Liver (tissue), 9 donors: ENCODE results near the gene DIPK1B. TPM values are rescaled to one million over a fixed set of nuclear protein-coding genes. Genes with fewer than 3 reads are reported as not detected.

Experiments
- DNase-seq: peaks from one replicate; pipeline ENCODE4 v3.0.0-alpha.2; 2017; ENCODE audit warnings: low spot score
- H3K27ac ChIP-seq, 2 donors: one replicate each; pipeline ENCODE4 v1.7.0; 2013; ENCODE audit warnings: inconsistent platforms in 2 of 2, low read length in 2 of 2, control low read depth in 1 of 2, low read depth in 1 of 2, mild to moderate bottlenecking in 1 of 2
- H3K27me3 ChIP-seq, 4 donors: one replicate each; pipeline versions ENCODE4 v1.6.1 to v1.7.0; 2013; ENCODE audit warnings: low read length in 3 of 4, inconsistent platforms in 1 of 4, mild to moderate bottlenecking in 1 of 4, moderate library complexity in 1 of 4; ENCODE audit not compliant: control insufficient read depth in 4 of 4, insufficient read depth in 4 of 4
- H3K36me3 ChIP-seq, 4 donors: one replicate each; pipeline versions ENCODE4 v1.6.1 to v1.7.0; 2013; ENCODE audit warnings: low read length in 3 of 4, mild to moderate bottlenecking in 3 of 4, low read depth in 1 of 4, moderate library complexity in 1 of 4; ENCODE audit not compliant: control insufficient read depth in 4 of 4, insufficient read depth in 3 of 4
- H3K4me1 ChIP-seq, 4 donors: one replicate each; pipeline versions ENCODE4 v1.6.1 to v1.7.0; 2013; ENCODE audit warnings: low read length in 3 of 4, mild to moderate bottlenecking in 3 of 4, moderate library complexity in 1 of 4; ENCODE audit not compliant: control insufficient read depth in 4 of 4, insufficient read depth in 4 of 4
- H3K4me3 ChIP-seq, 3 donors: one replicate each; pipeline versions ENCODE4 v1.6.1 to v1.7.0; 2013; ENCODE audit warnings: low read length in 3 of 3, control low read depth in 1 of 3, low read depth in 1 of 3, mild to moderate bottlenecking in 1 of 3
- H3K9ac ChIP-seq, 2 donors: one replicate each; pipeline ENCODE4 v1.7.0; 2013; ENCODE audit warnings: low read length in 2 of 2, mild to moderate bottlenecking in 2 of 2, moderate library complexity in 2 of 2, control low read depth in 1 of 2, low read depth in 1 of 2
- H3K9me3 ChIP-seq, 4 donors: one replicate each; pipeline versions ENCODE4 v1.6.1 to v1.7.0; 2013; ENCODE audit warnings: low read length in 3 of 4; ENCODE audit not compliant: control insufficient read depth in 4 of 4
- EGR1 ChIP-seq, 2 donors: IDR thresholded peaks; 2 replicates each; pipeline ENCODE4 v1.6.1; 2016 to 2018; ENCODE audit warnings: antibody characterized with exemption in 2 of 2, low read depth in 2 of 2
- FOXA1 ChIP-seq: IDR thresholded peaks from 2 replicates; pipeline ENCODE4 v1.6.1; 2016; ENCODE audit warnings: antibody characterized with exemption
- FOXA2 ChIP-seq: IDR thresholded peaks from 2 replicates; pipeline ENCODE4 v1.6.1; 2016; ENCODE audit warnings: antibody characterized with exemption
- GABPA ChIP-seq, 2 donors: IDR thresholded peaks in 1 of 2; conservative IDR thresholded peaks in 1 of 2; 2 replicates each; pipeline ENCODE4 v1.6.1; 2016; ENCODE audit warnings: antibody characterized with exemption in 2 of 2, mild to moderate bottlenecking in 1 of 2, moderate library complexity in 1 of 2
- HNF4A ChIP-seq, 2 donors: conservative IDR thresholded peaks; 2 replicates each; pipeline ENCODE4 v1.6.1; 2016; ENCODE audit warnings: antibody characterized with exemption in 2 of 2, mild to moderate bottlenecking in 2 of 2
- HNF4G ChIP-seq: IDR thresholded peaks from 2 replicates; pipeline ENCODE4 v1.6.1; 2016; ENCODE audit warnings: antibody characterized with exemption
- JUND ChIP-seq, 2 donors: IDR thresholded peaks; 2 replicates each; pipeline ENCODE4 v1.6.1; 2016; ENCODE audit warnings: antibody characterized with exemption in 2 of 2
- NR2F2 ChIP-seq: IDR thresholded peaks from 2 replicates; pipeline ENCODE4 v1.6.1; 2016; ENCODE audit warnings: antibody characterized with exemption
- RAD21 ChIP-seq, 2 donors: IDR thresholded peaks; 2 replicates each; pipeline ENCODE4 v1.6.1; 2016; ENCODE audit warnings: antibody characterized with exemption in 2 of 2, mild to moderate bottlenecking in 2 of 2
- RXRA ChIP-seq, 2 donors: IDR thresholded peaks; 2 replicates each; pipeline ENCODE4 v1.6.1; 2017 to 2018; ENCODE audit warnings: antibody characterized with exemption in 2 of 2, mild to moderate bottlenecking in 1 of 2
- SP1 ChIP-seq: IDR thresholded peaks from 2 replicates; pipeline ENCODE4 v1.6.1; 2018; ENCODE audit warnings: antibody characterized with exemption, mild to moderate bottlenecking
- TAF1 ChIP-seq: conservative IDR thresholded peaks from 2 replicates; pipeline ENCODE4 v1.6.1; 2016; ENCODE audit warnings: antibody characterized with exemption, mild to moderate bottlenecking
- YY1 ChIP-seq: IDR thresholded peaks from 2 replicates; pipeline ENCODE4 v1.6.1; 2016; ENCODE audit warnings: antibody characterized with exemption, mild to moderate bottlenecking
- WGBS: extraction: QIAGEN DNeasy Blood & Tissue Kit; methylation state at CpG from one replicate; pipeline ENCODE4 v1.1.7; 2013; 5-methylcytosine and 5-hydroxymethylcytosine counted together
- polyA plus RNA-seq, 2 donors: library from polyadenylated mRNA; stranded (reverse) in 1 of 2; unstranded in 1 of 2; fragments of 200-250 nt in 1 of 2; fragments of >200 nt in 1 of 2; fragmentation: Nextera tagmentation in 1 of 2; extraction: Ambion mirVana in 1 of 2; gene quantifications; one replicate each; pipeline versions ENCODE4 v1.2.1 to v1.2.3, GENCODE V29; 2013 to 2015
- total RNA-seq, 2 donors: library from RNA; depleted of rRNA; stranded (reverse); fragments of >200 nt; gene quantifications; one replicate each; pipeline ENCODE4 v1.2.3, GENCODE V29; 2014
- TF ChIP-seq, protein P1 (sequence below): IDR thresholded peaks from 2 replicates; pipeline ENCODE4 v1.6.1; 2016; ENCODE audit warnings: antibody characterized with exemption
- TF ChIP-seq, protein P2 (sequence below): IDR thresholded peaks from 2 replicates; pipeline ENCODE4 v1.6.1; 2016; ENCODE audit warnings: antibody characterized with exemption
- TF ChIP-seq, protein P3 (sequence below): fragments of 150-350 bp; IDR thresholded peaks from 2 replicates; pipeline ENCODE4 v1.5.1; 2017; ENCODE audit warnings: improper control_type of control experiment, low read depth, low read length; ENCODE audit not compliant: missing input control
- TF ChIP-seq, protein P4 (sequence below): IDR thresholded peaks from 2 replicates; pipeline ENCODE4 v1.6.1; 2016; ENCODE audit warnings: antibody characterized with exemption
- donor health status: healthy.
- donor health status: healthy.
- donor health status: healthy.
- donor health status: healthy.
- donor health status: healthy.

The DIPK1B gene
- total and polyA plus RNA-seq, 4 donors = 2.3 to 19.7 (median 5.2) TPM

DNA sequence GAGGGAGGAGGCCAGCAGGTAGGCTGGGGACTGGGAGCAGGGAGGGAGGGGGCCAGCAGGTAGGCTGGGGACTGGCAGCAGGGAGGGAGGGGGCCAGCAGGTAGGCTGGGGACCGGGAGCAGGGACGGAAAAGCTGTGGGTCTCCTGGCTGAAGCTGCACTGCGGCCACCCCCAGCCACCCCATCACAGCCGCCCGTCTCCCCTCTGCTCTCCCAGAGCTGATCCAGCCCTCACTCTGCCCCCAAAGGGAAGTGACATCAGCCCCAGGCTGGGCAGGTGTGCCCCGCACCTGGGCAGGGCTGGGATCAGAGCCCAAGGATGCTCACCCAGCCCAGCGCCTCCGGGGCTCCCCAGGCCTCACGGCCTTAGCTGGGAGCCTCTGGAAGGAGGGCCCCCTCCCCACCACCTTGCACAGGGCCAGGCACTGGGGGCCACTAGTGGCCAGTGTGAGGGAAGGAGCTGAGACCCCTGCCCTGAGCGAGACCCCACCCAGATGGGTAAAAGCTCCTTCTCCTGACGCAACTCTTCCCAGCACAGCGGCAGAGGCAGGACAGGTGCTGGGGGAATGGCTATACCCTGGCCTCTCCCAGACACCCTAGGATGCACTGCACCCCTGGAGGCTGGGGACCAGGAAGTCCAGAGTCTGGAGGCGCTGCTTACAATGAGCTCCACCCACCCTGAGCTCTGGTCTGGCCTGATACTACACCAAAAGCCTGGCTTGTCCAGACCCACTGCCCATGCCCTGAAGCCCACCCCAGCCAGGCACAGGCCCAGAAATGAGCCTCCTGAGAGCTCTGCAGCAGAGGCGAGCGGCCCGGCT, 36.7 kb upstream of the DIPK1B start:
- H3K9ac ChIP-seq = no peak overlapping the region
- no peak for TF ChIP-seq EGR1 (IDR thresholded peaks at IDR 0.05; ENCODE audit: low read depth in 2 of 2)
- TF ChIP-seq TAF1 = no peak
- no peak for TF ChIP-seq HNF4G
- TF ChIP-seq FOXA2 = no peak
- no peak for TF ChIP-seq RAD21 (IDR thresholded peaks at IDR 0.05)
- no peak for TF ChIP-seq YY1
- TF ChIP-seq, protein P1, sequence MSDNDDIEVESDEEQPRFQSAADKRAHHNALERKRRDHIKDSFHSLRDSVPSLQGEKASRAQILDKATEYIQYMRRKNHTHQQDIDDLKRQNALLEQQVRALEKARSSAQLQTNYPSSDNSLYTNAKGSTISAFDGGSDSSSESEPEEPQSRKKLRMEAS = no peak
- no peak for TF ChIP-seq GABPA (IDR thresholded peaks at IDR 0.05 in 1 of 2, conservative IDR thresholded peaks at IDR 0.05 in 1 of 2)
- TF ChIP-seq, protein P2, sequence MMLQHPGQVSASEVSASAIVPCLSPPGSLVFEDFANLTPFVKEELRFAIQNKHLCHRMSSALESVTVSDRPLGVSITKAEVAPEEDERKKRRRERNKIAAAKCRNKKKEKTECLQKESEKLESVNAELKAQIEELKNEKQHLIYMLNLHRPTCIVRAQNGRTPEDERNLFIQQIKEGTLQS = no peak
- peaks cover 42 to 77% (median 58%) of the 10 kb centered on the region in 4 donors for H3K4me1 ChIP-seq
- peaks cover 0 to 15% (median 3%) of the 10 kb centered on the region in 4 donors for H3K36me3 ChIP-seq
- H3K4me3 ChIP-seq = peak overlapping the region in 1 of 3 donors; percentile 24
- H3K27me3 ChIP-seq = no peaks in the 10 kb centered on the region
- peak overlapping the region; percentile 59 to 65 for H3K27ac ChIP-seq
- WGBS = 71% methylated on average over 16 of the region's 16 CpGs
- no peak for DNase-seq
- H3K9me3 ChIP-seq = no peaks in the 10 kb centered on the region

DNA sequence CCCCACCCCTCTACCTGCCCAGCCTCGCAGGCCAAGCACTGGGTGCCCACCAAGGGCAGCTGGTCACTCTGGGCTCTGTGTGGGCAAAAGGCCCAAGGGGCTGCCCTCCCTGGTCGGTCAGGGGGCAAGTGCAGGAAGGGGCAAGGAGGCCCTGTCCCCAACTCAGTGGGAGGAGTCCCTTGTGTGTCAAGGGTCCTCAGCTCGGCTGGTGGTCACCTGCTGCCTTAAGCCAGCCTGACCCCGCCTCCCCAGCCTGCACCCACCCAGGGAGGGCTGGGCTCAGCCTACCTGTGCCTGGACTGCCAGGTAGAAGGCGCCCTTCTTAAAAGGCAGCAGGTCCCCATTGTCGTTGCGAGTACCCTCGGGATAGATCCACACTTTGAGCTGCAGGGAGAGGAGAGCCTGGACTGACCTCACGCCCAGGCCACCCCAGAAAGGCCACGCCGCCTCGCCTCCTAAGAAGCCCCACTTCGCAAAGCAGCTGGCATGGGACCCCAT, 36.0 kb upstream of the DIPK1B start:
- peaks cover 42 to 78% (median 61%) of the 10 kb centered on the region in 4 donors for H3K4me1 ChIP-seq

DNA sequence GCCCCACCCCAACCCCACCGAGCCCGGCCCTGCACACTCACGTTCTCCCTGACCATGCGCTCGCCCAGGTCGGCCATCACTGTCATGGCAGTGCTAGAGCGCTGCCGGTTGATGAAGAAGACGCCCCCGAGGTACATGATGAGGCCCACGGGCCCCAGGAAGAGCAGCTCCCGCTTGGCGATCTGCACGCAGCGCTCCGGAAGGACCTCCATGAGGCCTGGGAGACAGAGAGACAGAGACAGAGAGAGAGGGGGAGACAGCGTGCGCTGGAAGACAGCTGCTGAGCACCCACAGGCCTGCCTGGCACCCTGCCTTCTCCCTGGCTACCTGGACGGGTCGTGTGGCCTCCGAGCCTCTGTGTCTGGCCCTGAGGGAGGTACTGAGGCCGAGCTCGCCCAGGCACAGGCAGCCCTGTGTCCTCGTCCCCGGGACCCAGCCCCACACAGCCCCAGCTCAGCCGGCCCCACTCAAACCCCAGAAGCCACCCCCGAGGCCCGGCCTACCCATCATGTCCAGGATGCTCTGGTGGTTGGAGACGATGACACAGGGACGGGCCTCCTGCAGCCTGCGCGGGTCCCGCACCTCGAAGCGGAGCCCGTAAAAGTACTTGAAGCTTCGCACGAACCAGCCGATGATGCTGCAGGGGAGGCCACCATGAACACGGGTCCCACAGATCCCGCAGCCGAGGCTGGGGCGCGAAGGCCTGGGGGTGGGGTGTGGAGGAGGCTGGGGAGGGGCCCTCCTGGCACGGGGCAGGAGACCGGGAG, 35.3 kb upstream of the DIPK1B start:
- Histone ChIP-seq H3K9me3 (no peaks in the 10 kb centered on the region), H3K4me3 (no peak overlapping the region), H3K27me3 (no peaks in the 10 kb centered on the region), H3K9ac (no peak overlapping the region), H3K27ac (no peak overlapping the region), H3K36me3 (peaks cover 0 to 15% (median 3%) of the 10 kb centered on the region in 4 donors), H3K4me1 (peaks cover 47 to 79% (median 64%) of the 10 kb centered on the region in 4 donors)
- whole genome bisulfite sequencing = 94% methylated on average over 46 of the region's 46 CpGs
- no peak for DNase-seq
- TF ChIP-seq, protein P3, sequence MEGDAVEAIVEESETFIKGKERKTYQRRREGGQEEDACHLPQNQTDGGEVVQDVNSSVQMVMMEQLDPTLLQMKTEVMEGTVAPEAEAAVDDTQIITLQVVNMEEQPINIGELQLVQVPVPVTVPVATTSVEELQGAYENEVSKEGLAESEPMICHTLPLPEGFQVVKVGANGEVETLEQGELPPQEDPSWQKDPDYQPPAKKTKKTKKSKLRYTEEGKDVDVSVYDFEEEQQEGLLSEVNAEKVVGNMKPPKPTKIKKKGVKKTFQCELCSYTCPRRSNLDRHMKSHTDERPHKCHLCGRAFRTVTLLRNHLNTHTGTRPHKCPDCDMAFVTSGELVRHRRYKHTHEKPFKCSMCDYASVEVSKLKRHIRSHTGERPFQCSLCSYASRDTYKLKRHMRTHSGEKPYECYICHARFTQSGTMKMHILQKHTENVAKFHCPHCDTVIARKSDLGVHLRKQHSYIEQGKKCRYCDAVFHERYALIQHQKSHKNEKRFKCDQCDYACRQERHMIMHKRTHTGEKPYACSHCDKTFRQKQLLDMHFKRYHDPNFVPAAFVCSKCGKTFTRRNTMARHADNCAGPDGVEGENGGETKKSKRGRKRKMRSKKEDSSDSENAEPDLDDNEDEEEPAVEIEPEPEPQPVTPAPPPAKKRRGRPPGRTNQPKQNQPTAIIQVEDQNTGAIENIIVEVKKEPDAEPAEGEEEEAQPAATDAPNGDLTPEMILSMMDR = no peak
- TF ChIP-seq, protein P4, sequence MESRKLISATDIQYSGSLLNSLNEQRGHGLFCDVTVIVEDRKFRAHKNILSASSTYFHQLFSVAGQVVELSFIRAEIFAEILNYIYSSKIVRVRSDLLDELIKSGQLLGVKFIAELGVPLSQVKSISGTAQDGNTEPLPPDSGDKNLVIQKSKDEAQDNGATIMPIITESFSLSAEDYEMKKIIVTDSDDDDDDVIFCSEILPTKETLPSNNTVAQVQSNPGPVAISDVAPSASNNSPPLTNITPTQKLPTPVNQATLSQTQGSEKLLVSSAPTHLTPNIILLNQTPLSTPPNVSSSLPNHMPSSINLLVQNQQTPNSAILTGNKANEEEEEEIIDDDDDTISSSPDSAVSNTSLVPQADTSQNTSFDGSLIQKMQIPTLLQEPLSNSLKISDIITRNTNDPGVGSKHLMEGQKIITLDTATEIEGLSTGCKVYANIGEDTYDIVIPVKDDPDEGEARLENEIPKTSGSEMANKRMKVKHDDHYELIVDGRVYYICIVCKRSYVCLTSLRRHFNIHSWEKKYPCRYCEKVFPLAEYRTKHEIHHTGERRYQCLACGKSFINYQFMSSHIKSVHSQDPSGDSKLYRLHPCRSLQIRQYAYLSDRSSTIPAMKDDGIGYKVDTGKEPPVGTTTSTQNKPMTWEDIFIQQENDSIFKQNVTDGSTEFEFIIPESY = no peak
- no peak for TF ChIP-seq FOXA1
- no peak for TF ChIP-seq YY1
- no peak for TF ChIP-seq TAF1
- TF ChIP-seq RXRA (IDR thresholded peaks at IDR 0.05) = no peak
- TF ChIP-seq JUND (IDR thresholded peaks at IDR 0.05) = no peak
- TF ChIP-seq NR2F2 = no peak
- TF ChIP-seq, protein P2 = no peak
- TF ChIP-seq HNF4G = no peak
- TF ChIP-seq HNF4A (conservative IDR thresholded peaks at IDR 0.05) = no peak
- TF ChIP-seq, protein P1 = no peak
- no peak for TF ChIP-seq SP1

More for the DNA sequence above, 36.0 kb upstream of the DIPK1B start:
- H3K4me3 ChIP-seq = no peak overlapping the region
- no peak for DNase-seq
- H3K27ac ChIP-seq = peak overlapping the region in 1 of 2 donors; percentile 5
- no peak for TF ChIP-seq YY1
- WGBS = 90% methylated on average over 13 of the region's 13 CpGs
- H3K9ac ChIP-seq = no peak overlapping the region
- H3K9me3 ChIP-seq = no peaks in the 10 kb centered on the region
- no peaks in the 10 kb centered on the region for H3K27me3 ChIP-seq
- peaks cover 0 to 15% (median 3%) of the 10 kb centered on the region in 4 donors for H3K36me3 ChIP-seq
